HG03060 (cell line): ENCODE results near the gene AGAP1.
"Not testable (repeated sequence)": the region's sequence is repeated elsewhere in the genome, so short reads cannot be mapped to it uniquely, and the experiment has no call there.

Experiments used
- ATAC-seq: cut with Tn5 transposase; IDR thresholded peaks from one replicate; pipeline ENCODE4 v1.9.1; 2021; ENCODE audit warnings: low read depth, moderate number of reproducible peaks; ENCODE audit not compliant: unreplicated experiment

Gene AGAP1

GRCh38 chr2:236055471-236055870 is 561.6 kb downstream of the AGAP1 start:
- no peak for ATAC-seq

DNA sequence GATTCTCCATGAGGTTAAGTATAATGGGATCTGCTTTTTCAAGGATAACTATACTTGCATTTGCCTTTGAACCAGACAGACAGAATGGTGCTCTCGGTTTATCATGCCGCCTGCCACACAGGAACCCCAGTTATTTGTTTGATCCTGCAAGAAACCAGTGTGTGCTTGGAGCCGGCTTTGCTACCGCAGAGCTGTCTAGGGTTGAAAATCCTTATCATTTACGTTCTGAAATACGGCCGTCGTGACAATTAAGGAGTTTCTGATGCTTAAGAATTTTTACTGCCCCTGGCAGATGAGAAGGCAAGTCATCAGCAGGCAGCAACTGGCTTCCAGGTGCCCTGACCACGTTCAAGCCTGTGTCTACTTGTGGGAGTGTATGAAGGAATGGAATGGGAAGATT is 562.3 kb downstream of the AGAP1 start:
- ATAC-seq, result no peak

- no peak for ATAC-seq
Observed at GRCh38 chr2:236057375-236057774, 563.5 kb downstream of the AGAP1 start.

GRCh38 chr2:236061497-236061896 is 567.7 kb downstream of the AGAP1 start:
- ATAC-seq, result no peak

DNA sequence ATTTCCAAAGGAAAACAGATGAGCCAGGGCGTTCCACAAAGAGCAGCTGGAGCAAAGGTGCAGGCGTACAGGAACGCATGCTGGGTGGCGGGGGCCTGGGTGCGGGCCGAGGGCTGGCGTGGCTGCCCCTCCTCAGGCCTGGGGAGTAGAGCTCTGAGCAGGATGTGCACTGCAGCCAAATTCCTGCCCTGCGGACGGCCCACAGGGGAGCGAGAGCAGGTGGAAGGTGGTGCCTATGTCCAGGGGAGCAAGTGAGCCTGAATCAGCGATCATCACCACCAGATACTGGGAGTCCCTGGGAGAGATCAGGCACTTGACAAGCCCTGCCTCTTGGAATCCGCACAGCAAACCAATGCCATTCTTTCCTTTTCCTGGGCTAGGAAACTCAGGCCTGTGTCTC is 568.1 kb downstream of the AGAP1 start:
- no peak for ATAC-seq

DNA sequence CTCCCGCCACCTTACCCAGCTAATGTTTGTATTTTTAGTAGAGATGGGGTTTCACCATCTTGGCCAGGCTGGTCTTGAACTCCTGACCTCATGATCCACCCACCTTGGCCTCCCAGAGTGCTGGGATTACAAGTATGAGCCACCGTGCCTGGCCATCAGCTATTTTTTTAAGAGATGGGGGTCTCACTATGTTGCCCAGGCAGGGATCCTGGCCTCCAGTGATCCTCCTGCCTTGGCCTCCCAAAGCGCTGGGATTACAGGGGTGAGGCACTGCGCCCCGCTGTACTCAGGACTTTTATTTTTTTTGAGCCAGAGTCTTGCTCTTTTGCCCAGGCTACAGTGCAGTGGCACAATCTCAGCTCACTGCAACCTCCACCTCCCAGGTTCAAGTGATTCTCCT is 569.0 kb downstream of the AGAP1 start:
- not testable (repeated sequence) for ATAC-seq

GRCh38 chr2:236063994-236064393 is 570.2 kb downstream of the AGAP1 start:
- no peak for ATAC-seq

DNA sequence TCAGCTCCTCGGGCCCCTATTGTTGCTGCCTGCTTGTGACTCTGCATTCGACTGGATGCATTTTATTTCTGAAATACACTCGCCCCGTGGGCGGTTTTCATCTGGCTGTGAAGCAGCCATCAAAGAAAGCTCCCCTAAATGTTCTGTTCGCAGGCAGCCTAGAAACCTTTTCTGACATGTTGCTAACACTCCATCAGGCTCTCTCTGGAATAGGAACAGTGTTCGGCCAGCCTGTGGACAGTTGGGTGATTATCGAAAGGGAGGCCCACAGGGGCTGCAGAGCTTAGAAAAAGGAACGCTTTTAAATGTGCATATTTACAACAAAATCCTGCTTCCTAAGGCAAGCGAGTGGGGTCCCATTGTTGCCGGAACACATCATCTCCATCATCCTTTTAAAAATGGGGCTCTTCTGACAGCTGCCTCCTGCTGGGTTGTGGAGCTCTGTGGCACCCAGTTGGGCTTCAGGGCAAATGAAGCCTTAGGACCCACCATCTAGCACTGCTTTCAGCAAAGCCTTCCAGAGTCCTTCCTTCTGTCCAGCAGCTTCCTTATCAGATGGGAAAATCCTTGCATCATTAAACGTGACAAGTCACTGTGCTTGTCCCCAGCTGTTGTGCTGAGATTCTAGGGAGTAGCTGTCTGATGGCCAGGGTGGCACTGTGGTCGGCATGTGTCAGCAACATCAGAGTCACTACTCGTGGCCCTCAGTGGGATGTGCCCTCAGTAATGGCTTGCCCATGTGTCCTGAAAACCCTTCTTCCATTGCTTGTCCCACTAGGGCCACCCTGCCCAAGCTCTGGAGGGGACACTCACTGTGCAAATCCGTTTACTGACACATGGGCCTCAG is 571.7 kb downstream of the AGAP1 start:
- no peak for ATAC-seq

DNA sequence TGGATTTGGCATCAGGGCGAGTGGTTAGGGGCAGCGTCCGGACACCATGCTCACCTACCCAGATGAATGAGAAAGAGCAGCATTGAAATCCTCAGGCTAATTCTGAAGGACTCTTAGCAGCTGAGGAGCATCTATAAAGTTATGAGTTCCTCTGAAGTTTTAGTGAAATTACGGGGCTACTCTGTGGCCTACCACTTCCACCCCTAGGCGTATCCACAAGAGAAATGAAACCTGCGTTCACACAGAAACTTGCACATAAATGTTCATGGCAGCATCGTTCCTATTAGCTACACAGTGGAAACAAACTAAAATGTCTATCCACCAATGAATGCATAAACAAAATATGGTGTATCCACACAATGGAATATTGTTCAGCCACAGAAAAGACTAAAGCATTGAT is 576.4 kb downstream of the AGAP1 start:
- ATAC-seq, result no peak

- ATAC-seq, result no peak
Observed at GRCh38 chr2:236073246-236073645, 579.4 kb downstream of the AGAP1 start.

- no peak for ATAC-seq
Observed at GRCh38 chr2:236073867-236074655, 580.2 kb downstream of the AGAP1 start.

DNA sequence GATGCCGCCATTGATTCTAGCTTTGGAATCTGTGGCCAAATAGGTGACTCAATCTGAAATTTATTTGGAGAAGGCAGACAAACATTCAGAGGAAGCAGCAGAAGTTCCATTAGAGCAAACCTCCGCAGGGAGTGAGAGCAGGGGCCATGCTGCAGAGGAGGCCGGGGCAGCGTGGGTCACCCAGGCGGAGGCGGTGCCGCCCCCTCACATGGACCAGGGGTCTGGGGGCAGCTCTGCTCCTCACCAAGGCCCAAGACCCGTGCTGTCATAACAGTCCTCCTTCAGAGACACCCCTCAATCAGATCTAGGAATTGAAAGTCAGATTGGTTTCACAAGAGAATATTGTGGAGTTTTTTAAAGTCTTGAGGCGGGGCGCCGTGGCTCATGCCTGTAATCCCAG is 582.0 kb downstream of the AGAP1 start:
- ATAC-seq, result no peak

DNA sequence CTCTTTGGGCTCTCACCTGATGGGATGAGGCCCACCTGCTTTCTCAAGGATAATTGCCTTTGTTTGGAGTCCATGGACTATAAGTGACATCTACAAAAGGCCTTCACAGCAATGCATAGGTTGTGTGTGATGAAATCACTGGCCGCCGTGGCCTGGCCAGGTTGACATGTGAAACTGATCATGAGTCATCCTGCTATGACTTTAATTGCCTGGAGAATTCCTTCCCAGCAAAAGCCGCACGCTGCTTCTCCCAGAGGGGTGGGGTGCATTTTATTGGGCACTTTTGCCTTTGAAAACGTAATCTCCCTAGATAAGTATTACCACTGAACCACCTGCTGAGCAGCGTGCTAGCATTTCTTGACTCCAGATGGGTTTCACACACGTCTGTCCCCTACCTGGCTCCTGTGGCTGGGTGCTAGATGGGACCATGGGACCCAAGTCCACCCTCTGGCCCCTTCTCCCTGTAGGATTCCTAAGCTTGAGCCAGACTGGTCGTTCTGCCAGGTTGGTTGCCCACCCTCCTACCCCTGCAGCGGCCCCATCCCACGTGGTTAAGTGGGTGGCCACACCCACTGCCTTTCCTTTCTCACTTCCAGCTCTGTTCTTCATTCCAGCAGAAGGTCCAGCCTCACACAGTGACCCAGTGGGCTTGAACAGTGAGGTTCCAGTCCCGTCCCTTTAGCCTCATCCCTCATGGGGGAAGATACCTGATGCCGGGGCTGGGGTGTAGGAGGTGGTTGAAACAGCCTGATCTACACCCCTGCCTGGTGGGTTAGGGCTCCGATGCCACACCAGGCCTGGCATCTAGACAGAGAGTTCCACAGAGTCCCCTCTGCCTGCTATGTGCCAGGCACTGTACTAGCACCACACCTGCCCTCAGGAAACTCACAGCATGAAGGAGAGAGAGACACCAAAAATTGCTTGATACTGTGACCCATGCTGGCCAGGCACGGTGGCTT is 584.7 kb downstream of the AGAP1 start:
- no peak for ATAC-seq

DNA sequence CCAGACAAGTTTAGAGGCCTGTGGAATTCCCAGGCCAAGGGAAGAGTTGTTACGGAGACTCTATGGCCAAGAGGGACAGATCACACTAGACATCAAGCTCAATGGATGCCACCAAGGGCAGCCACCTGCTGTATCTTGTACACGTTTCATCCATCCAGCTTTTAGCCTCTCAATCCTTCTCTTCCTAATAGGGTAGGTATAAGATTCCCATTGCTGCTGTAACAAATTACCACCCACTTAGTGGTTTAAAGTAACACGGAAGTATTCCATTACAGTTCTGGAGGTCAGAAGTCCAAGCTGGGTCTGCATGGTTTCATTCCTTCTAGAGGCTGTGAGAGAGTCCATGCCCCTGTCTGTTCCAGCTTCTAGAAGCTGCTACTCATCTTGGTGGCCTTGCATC is 586.6 kb downstream of the AGAP1 start:
- ATAC-seq, result no peak

GRCh38 chr2:236081171-236081570 is 587.3 kb downstream of the AGAP1 start:
- ATAC-seq, result no peak

DNA sequence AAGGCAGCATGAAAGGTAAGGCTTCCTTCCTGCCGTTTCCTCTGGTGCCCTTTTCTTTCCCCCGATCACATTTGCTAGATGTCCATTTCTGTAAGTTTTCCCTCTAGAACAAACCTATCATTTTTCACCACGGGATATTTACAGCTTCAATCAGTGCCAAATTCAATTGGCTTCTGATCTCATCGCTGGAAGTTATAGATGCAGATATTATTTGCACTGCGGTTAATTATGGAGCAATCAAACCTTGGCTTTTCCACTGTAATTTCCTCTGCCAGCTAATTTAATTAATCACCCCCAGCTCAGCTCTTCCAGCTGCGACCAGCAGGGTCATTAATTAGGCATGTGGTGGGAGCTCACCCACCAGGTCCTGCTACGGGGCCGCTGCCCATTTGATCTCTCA is 588.2 kb downstream of the AGAP1 start:
- ATAC-seq, result no peak

GRCh38 chr2:236083934-236084333 is 590.1 kb downstream of the AGAP1 start:
- ATAC-seq, result no peak

GRCh38 chr2:236085211-236085610 is 591.4 kb downstream of the AGAP1 start:
- ATAC-seq, result no peak

DNA sequence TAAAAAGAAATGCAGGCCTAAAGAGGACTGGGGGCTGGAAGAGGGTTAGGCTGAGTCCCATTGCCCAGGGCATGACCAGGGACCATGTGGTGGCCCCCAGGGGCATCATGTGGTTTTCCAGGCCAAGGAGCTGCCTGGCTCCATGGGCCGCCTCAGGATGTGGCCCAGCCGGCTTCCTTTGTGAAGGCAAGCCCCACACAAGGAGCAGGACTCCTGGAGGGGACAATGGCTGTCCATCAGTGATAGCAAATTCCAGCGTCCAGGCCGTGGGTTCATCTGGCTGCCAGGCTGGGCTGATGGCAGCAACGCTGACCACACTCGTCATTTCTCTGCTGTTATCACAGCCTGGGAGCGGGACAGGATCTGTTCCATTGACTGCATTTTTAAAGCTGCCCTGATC is 591.8 kb downstream of the AGAP1 start:
- ATAC-seq, result no peak

GRCh38 chr2:236086403-236086970 is 592.6 kb downstream of the AGAP1 start:
- ATAC-seq, result no peak
